GM12878 (cell line): ENCODE data around the gene PCDH1. TPM values are rescaled to one million over a fixed set of nuclear protein-coding genes. Genes with fewer than 3 reads are reported as not detected.

Source experiments
- BMI1 ChIP-seq: fragments of 450-650 bp; IDR thresholded peaks from 2 replicates; pipeline ENCODE4 v1.6.1; 2016; ENCODE audit warnings: mild to moderate bottlenecking, moderate library complexity, borderline replicate concordance
- CEBPZ ChIP-seq: fragments of 150-350 bp; IDR thresholded peaks from 2 replicates; pipeline ENCODE4 v1.6.1; 2016; ENCODE audit warnings: low read depth, low read length
- TCF3 ChIP-seq: IDR thresholded peaks from 2 replicates; pipeline ENCODE4 v1.6.1; 2012; ENCODE audit warnings: low read depth, mild to moderate bottlenecking, low read length, borderline replicate concordance; ENCODE audit not compliant: insufficient read depth
- WRNIP1 ChIP-seq: IDR thresholded peaks from 2 replicates; pipeline ENCODE4 v1.6.1; 2011; ENCODE audit warnings: low read depth, low read length, improper control_type of control experiment, borderline replicate concordance
- ZNF274 ChIP-seq: IDR thresholded peaks from one replicate; pipeline ENCODE4 v1.8.0; 2011; ENCODE audit not compliant: insufficient read length, insufficient read depth
- polyA plus RNA-seq, 11 experiments: library from polyadenylated mRNA; depleted of rRNA in 4 of 11; unstranded in 6 of 11; stranded (reverse) in 5 of 11; fragments of >200 nt; fragmentation: Nextera tagmentation in 4 of 11; fragmentation: Illumina TruSeq in 1 of 11; extraction: Ambion mirVana in 4 of 11; extraction: Trizol in 1 of 11; gene quantifications; 1 replicate in 1 of 11; 2 replicates in 10 of 11; pipeline versions ENCODE4 v1.2.1 to v1.2.3, GENCODE V29; 2011 to 2016; ENCODE audit warnings: inconsistent platforms in 2 of 11, missing spikeins in 2 of 11, low read depth in 1 of 11
- total RNA-seq, 4 experiments: library from RNA; depleted of rRNA in 3 of 4; stranded (reverse); fragments of >200 nt in 3 of 4; fragmentation: Illumina TruSeq in 1 of 4; extraction: Trizol in 1 of 4; gene quantifications; 2 replicates each; pipeline versions ENCODE4 v1.2.1 to v1.2.3, GENCODE V29; 2013 to 2021
- TF ChIP-seq, protein P1 (sequence below): fragments of 150-350 bp; IDR thresholded peaks from 2 replicates; pipeline ENCODE4 v1.6.1; 2014; ENCODE audit warnings: mild to moderate bottlenecking, low read depth, low read length
- TF ChIP-seq, protein P2 (sequence below): fragments of 450-650 bp; IDR thresholded peaks from 2 replicates; pipeline ENCODE4 v1.6.1; 2017; ENCODE audit warnings: mild to moderate bottlenecking
- TF ChIP-seq, protein P3 (sequence below): IDR thresholded peaks from 2 replicates; pipeline ENCODE4 v1.6.1; 2012; ENCODE audit warnings: low read length, inconsistent platforms
- TF ChIP-seq, protein P4 (sequence below): fragments of 450-650 bp; IDR thresholded peaks from 2 replicates; pipeline ENCODE4 v1.6.1; 2018; ENCODE audit warnings: borderline replicate concordance, mild to moderate bottlenecking; ENCODE audit not compliant: partially characterized antibody
- TF ChIP-seq, protein P5 (sequence below): IDR thresholded peaks from 2 replicates; pipeline ENCODE4 v1.6.1; 2012; ENCODE audit warnings: improper control_type of control experiment, low read depth, low read length; ENCODE audit not compliant: insufficient replicate concordance

The PCDH1 gene
- total and polyA plus RNA-seq, 10 of the 15 experiments (the other 5 are each of a cell fraction or from before 2014, with no cell fraction given) = 0.07 to 0.36 (median 0.16) TPM; not detected in 7

- TF ChIP-seq, protein P1, sequence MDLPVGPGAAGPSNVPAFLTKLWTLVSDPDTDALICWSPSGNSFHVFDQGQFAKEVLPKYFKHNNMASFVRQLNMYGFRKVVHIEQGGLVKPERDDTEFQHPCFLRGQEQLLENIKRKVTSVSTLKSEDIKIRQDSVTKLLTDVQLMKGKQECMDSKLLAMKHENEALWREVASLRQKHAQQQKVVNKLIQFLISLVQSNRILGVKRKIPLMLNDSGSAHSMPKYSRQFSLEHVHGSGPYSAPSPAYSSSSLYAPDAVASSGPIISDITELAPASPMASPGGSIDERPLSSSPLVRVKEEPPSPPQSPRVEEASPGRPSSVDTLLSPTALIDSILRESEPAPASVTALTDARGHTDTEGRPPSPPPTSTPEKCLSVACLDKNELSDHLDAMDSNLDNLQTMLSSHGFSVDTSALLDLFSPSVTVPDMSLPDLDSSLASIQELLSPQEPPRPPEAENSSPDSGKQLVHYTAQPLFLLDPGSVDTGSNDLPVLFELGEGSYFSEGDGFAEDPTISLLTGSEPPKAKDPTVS = no peak
- TF ChIP-seq, protein P2, sequence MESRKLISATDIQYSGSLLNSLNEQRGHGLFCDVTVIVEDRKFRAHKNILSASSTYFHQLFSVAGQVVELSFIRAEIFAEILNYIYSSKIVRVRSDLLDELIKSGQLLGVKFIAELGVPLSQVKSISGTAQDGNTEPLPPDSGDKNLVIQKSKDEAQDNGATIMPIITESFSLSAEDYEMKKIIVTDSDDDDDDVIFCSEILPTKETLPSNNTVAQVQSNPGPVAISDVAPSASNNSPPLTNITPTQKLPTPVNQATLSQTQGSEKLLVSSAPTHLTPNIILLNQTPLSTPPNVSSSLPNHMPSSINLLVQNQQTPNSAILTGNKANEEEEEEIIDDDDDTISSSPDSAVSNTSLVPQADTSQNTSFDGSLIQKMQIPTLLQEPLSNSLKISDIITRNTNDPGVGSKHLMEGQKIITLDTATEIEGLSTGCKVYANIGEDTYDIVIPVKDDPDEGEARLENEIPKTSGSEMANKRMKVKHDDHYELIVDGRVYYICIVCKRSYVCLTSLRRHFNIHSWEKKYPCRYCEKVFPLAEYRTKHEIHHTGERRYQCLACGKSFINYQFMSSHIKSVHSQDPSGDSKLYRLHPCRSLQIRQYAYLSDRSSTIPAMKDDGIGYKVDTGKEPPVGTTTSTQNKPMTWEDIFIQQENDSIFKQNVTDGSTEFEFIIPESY = no peak
- TF ChIP-seq, protein P3, sequence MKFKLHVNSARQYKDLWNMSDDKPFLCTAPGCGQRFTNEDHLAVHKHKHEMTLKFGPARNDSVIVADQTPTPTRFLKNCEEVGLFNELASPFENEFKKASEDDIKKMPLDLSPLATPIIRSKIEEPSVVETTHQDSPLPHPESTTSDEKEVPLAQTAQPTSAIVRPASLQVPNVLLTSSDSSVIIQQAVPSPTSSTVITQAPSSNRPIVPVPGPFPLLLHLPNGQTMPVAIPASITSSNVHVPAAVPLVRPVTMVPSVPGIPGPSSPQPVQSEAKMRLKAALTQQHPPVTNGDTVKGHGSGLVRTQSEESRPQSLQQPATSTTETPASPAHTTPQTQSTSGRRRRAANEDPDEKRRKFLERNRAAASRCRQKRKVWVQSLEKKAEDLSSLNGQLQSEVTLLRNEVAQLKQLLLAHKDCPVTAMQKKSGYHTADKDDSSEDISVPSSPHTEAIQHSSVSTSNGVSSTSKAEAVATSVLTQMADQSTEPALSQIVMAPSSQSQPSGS = no peak
- TF ChIP-seq TCF3 (0 out of 2 replicates have a peak, but pooled peaks have one; percentile 34), WRNIP1 (no peak), ZNF274 (no peak), CEBPZ (no peak), BMI1 (no peak)
- TF ChIP-seq, protein P4, sequence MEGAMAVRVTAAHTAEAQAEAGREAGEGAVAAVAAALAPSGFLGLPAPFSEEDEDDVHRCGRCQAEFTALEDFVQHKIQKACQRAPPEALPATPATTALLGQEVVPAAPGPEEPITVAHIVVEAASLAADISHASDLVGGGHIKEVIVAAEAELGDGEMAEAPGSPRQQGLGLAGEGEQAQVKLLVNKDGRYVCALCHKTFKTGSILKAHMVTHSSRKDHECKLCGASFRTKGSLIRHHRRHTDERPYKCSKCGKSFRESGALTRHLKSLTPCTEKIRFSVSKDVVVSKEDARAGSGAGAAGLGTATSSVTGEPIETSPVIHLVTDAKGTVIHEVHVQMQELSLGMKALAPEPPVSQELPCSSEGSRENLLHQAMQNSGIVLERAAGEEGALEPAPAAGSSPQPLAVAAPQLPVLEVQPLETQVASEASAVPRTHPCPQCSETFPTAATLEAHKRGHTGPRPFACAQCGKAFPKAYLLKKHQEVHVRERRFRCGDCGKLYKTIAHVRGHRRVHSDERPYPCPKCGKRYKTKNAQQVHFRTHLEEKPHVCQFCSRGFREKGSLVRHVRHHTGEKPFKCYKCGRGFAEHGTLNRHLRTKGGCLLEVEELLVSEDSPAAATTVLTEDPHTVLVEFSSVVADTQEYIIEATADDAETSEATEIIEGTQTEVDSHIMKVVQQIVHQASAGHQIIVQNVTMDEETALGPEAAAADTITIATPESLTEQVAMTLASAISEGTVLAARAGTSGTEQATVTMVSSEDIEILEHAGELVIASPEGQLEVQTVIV = peak; percentile 49
- TF ChIP-seq, protein P5, sequence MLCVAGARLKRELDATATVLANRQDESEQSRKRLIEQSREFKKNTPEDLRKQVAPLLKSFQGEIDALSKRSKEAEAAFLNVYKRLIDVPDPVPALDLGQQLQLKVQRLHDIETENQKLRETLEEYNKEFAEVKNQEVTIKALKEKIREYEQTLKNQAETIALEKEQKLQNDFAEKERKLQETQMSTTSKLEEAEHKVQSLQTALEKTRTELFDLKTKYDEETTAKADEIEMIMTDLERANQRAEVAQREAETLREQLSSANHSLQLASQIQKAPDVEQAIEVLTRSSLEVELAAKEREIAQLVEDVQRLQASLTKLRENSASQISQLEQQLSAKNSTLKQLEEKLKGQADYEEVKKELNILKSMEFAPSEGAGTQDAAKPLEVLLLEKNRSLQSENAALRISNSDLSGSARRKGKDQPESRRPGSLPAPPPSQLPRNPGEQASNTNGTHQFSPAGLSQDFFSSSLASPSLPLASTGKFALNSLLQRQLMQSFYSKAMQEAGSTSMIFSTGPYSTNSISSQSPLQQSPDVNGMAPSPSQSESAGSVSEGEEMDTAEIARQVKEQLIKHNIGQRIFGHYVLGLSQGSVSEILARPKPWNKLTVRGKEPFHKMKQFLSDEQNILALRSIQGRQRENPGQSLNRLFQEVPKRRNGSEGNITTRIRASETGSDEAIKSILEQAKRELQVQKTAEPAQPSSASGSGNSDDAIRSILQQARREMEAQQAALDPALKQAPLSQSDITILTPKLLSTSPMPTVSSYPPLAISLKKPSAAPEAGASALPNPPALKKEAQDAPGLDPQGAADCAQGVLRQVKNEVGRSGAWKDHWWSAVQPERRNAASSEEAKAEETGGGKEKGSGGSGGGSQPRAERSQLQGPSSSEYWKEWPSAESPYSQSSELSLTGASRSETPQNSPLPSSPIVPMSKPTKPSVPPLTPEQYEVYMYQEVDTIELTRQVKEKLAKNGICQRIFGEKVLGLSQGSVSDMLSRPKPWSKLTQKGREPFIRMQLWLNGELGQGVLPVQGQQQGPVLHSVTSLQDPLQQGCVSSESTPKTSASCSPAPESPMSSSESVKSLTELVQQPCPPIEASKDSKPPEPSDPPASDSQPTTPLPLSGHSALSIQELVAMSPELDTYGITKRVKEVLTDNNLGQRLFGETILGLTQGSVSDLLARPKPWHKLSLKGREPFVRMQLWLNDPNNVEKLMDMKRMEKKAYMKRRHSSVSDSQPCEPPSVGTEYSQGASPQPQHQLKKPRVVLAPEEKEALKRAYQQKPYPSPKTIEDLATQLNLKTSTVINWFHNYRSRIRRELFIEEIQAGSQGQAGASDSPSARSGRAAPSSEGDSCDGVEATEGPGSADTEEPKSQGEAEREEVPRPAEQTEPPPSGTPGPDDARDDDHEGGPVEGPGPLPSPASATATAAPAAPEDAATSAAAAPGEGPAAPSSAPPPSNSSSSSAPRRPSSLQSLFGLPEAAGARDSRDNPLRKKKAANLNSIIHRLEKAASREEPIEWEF = no peak
Measured at GRCh38 chr5:141923448-141924313, 45.5 kb upstream of the PCDH1 start, which contains the start of gene DELE1 (continued).
